ENCODE results near the gene CNTD1. TPM values are rescaled to one million over a fixed set of nuclear protein-coding genes. Genes with fewer than 3 reads are reported as not detected.

The CNTD1 gene
- total RNA-seq, 1 donor from 2014 or later, result not detected

DNA sequence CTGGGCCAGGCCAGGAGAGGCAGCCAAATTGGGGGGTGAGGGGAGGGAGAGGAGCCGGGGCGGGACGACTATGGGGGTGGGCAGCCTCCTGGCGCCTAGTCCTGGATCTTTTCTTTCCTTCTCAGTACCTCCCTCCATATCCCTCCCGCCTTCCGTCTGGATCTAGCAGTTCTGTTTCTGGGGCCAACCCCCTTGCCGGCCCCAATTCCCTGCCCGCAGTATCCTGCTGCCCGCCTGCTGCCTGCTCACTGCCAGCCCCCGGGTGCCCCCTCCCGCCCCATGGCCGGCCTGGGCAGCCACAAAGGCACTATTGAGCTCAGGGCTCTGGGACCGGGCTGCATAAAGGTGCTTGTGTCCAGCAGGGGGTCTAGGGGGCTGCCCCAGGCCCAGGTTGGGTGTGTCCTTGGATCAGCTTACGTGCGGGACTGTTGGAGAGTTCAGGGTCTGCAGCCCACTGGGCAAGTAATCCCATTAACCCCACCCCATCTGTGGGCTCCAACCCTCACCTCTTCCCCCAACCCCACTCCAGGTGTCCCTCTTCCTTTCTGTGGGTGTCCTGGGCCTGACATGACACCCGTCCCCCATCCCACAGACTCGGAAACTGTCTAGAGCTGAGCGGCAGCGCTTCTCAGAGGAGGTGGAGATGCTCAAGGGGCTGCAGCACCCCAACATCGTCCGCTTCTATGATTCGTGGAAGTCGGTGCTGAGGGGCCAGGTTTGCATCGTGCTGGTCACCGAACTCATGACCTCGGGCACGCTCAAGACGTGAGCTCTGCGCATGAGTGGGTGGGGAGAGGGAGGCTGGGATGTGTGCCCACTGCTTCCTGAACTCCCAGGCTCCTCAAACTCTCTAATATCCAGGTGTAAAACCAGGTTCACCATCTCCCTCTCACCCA lies 16.2 kb upstream of the CNTD1 start:
- TF ChIP-seq, protein P1, sequence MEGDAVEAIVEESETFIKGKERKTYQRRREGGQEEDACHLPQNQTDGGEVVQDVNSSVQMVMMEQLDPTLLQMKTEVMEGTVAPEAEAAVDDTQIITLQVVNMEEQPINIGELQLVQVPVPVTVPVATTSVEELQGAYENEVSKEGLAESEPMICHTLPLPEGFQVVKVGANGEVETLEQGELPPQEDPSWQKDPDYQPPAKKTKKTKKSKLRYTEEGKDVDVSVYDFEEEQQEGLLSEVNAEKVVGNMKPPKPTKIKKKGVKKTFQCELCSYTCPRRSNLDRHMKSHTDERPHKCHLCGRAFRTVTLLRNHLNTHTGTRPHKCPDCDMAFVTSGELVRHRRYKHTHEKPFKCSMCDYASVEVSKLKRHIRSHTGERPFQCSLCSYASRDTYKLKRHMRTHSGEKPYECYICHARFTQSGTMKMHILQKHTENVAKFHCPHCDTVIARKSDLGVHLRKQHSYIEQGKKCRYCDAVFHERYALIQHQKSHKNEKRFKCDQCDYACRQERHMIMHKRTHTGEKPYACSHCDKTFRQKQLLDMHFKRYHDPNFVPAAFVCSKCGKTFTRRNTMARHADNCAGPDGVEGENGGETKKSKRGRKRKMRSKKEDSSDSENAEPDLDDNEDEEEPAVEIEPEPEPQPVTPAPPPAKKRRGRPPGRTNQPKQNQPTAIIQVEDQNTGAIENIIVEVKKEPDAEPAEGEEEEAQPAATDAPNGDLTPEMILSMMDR (IDR thresholded peaks at IDR 0.05; ENCODE audit: insufficient read depth, low read length, severe bottlenecking), result no peak
- H3K4me3 ChIP-seq (ENCODE audit: low read depth, low read length), result no peak overlapping the region
- FAIRE-seq, result no peak
- DNase-seq (ENCODE audit: low read depth), result no peak
- peaks cover 8% of the 10 kb centered on the region for H3K36me3 ChIP-seq (ENCODE audit: control insufficient read depth, insufficient read depth, low read length)
- peaks cover 6% of the 10 kb centered on the region for H3K27me3 ChIP-seq (ENCODE audit: control insufficient read depth, insufficient read depth, low read length)

DNA sequence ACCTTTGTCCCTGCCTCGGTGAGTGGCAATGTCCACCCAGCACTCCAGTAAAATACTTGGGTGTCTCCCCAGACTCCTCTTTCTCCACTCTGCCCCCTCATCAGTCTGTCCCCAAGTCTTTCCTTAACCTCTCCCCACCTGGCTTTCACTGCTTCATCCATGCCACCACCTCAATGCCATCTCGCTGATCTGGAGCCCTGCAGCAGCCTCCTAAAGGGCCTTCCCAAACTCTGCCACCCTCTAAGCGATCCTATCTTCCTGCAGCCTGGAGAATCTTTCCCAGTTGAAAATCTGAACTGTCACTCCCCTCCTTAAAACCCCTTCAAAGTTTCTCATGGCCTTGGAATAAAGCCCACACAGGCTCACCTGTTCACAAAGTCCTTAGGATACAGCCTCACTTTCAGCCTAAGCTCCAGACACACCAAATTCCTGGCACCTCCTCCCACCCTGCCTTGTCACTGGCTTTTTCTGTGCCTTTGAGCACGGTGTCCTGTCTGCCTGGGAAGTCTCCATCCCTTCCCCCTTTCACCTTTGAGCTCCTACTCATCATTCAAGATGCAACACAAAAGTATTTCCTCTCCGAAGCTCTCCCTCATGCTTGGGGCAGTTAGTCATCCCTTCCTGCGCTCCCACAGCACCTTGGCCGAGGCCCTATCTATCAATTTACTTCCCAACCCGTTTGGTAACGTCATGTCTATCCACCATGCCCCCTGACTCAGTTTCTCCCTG lies 15.4 kb upstream of the CNTD1 start:
- FAIRE-seq (peak; percentile 83), DNase-seq (ENCODE audit: low read depth) (peak; percentile 89)
- TF ChIP-seq, protein P1 (IDR thresholded peaks at IDR 0.05; ENCODE audit: insufficient read depth, low read length, severe bottlenecking), result no peak
- H3K4me3 ChIP-seq (ENCODE audit: low read depth, low read length), result no peak overlapping the region
- H3K27me3 ChIP-seq (ENCODE audit: control insufficient read depth, insufficient read depth, low read length), result peaks cover 6% of the 10 kb centered on the region
- H3K36me3 ChIP-seq (ENCODE audit: control insufficient read depth, insufficient read depth, low read length), result peaks cover 6% of the 10 kb centered on the region

DNA sequence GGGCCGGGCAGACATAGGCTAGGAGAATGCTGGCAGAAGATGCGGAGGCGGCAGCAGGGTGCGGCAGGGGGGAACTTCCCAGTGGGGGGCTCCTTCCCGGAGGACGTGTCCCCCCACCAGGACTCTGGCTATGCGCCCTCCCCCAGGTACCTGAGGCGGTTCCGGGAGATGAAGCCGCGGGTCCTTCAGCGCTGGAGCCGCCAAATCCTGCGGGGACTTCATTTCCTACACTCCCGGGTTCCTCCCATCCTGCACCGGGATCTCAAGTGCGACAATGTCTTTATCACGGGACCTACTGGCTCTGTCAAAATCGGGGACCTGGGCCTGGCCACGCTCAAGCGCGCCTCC lies 14.9 kb upstream of the CNTD1 start:
- FAIRE-seq (no peak), DNase-seq (ENCODE audit: low read depth) (no peak)
- peaks cover 2% of the 10 kb centered on the region for H3K36me3 ChIP-seq (ENCODE audit: control insufficient read depth, insufficient read depth, low read length)
- H3K27me3 ChIP-seq (ENCODE audit: control insufficient read depth, insufficient read depth, low read length), result peaks cover 6% of the 10 kb centered on the region
- TF ChIP-seq, protein P1 (IDR thresholded peaks at IDR 0.05; ENCODE audit: insufficient read depth, low read length, severe bottlenecking), result no peak
- no peak overlapping the region for H3K4me3 ChIP-seq (ENCODE audit: low read depth, low read length)

DNA sequence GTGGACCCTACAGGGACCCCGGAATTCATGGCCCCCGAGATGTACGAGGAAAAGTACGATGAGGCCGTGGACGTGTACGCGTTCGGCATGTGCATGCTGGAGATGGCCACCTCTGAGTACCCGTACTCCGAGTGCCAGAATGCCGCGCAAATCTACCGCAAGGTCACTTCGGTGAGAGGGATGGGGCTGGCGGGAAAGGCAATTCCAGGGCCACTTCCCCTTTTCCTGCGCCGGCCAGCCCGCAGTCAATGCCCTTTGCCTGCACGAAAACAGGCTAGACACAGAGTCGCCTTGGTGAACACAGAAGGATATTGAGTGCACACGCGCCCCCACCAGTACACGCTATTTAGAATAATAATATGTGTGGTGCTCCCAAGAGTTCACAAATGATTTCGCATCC lies 14.3 kb upstream of the CNTD1 start:
- FAIRE-seq (no peak), DNase-seq (ENCODE audit: low read depth) (no peak)
- Histone ChIP-seq H3K4me3 (ENCODE audit: low read depth, low read length) (no peak overlapping the region), H3K27me3 (ENCODE audit: control insufficient read depth, insufficient read depth, low read length) (peaks cover 6% of the 10 kb centered on the region), H3K36me3 (ENCODE audit: control insufficient read depth, insufficient read depth, low read length) (no peaks in the 10 kb centered on the region)
- TF ChIP-seq, protein P1 (IDR thresholded peaks at IDR 0.05; ENCODE audit: insufficient read depth, low read length, severe bottlenecking), result no peak

DNA sequence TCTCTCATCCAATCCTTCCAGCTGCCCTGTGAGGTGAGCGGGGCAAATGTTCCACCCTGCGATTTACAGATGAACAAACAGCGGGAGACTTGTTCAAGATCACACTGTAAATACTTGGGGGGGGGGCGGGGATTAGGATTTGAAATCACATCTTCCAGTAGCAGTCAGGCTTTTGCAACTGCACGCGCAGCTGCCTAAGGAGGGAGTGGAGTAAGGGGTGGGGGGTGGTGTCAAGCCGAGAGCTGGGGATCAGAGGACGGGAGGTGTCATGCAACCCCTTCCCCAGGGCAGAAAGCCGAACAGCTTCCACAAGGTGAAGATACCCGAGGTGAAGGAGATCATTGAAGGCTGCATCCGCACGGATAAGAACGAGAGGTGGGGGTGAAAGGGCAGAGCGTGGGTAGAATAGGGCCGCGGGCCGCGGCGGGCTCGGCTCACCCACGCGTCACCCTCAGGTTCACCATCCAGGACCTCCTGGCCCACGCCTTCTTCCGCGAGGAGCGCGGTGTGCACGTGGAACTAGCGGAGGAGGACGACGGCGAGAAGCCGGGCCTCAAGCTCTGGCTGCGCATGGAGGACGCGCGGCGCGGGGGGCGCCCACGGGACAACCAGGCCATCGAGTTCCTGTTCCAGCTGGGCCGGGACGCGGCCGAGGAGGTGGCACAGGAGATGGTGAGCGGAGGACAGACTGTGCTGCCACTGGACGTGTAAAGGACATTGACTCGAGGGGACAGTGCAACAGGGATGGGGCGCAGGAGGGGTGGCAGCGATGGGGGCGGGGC lies 13.7 kb upstream of the CNTD1 start:
- FAIRE-seq (no peak), DNase-seq (ENCODE audit: low read depth) (no peak)
- H3K4me3 ChIP-seq (ENCODE audit: low read depth, low read length), result no peak overlapping the region
- peaks cover 6% of the 10 kb centered on the region for H3K27me3 ChIP-seq (ENCODE audit: control insufficient read depth, insufficient read depth, low read length)
- TF ChIP-seq, protein P1 (IDR thresholded peaks at IDR 0.05; ENCODE audit: insufficient read depth, low read length, severe bottlenecking), result no peak
- H3K36me3 ChIP-seq (ENCODE audit: control insufficient read depth, insufficient read depth, low read length), result no peaks in the 10 kb centered on the region

All from bronchial epithelial cell (primary cell).